Stimulated activated naive CD4-positive, alpha-beta T cell (primary cell): ENCODE data around the gene MAGI1.
"Not testable (repeated sequence)": the region's sequence is repeated elsewhere in the genome, so short reads cannot be mapped to it uniquely, and the experiment has no call there.

Experiments used
- DNase-seq, 6 experiments: peaks; one replicate each; lab custom pipeline; 2025; lab: John Stamatoyannopoulos, UW

Gene MAGI1

DNA sequence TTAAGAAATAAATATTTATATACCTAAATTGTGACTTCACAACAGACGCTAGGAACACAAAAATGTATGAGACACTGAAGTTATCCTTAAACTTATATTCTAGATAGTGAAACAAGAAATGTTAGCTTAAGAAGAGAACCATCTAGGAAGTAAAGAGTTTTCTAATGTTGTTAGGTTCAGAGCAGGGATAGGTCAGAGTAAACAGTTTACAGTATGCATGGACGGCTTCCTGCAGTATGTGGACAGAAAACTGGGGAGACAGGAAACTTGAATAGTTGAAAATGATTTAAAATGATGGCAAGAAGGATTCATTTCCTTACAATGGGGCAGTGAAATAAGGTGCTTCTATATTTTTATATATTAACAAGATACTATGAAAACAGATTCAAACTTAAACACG lies 449.8 kb downstream of the MAGI1 start:
- no peak for DNase-seq

DNA sequence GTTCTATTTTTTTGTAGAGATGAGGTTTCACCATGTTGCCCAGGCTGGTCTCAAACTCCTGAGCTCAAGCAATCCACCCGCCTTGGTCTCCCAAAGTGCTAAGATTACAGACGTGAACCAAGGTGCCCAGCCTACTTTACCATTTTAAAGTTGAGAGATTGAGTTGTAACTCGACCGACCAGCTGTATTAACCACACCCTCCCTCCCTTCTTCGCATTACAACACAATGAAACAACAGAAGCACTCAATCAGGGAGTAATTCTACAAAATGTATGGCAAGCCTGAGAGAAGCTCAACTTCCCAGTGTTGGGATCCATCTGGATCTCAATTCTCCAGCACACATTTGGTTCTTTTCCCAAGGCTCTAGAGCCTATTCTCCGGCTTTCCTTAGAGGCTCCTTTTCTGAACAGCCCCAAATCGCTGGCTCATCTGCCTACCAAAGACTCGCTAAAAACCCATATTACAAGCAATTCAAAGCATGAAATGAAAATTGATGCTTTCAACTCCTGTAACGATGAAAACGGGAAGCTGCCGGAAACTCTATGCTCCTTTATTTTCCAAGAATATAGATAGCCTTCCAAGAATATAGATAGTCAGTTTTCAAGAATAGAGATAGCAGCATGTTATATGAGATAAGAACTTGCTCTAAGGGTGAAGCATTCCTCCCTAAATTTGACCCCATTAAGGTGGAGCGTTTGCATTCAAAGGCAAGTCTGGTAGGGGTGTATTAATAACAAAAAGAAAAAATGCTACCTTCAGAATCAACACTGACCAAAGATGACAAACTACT lies 450.9 kb downstream of the MAGI1 start:
- no peak for DNase-seq

DNA sequence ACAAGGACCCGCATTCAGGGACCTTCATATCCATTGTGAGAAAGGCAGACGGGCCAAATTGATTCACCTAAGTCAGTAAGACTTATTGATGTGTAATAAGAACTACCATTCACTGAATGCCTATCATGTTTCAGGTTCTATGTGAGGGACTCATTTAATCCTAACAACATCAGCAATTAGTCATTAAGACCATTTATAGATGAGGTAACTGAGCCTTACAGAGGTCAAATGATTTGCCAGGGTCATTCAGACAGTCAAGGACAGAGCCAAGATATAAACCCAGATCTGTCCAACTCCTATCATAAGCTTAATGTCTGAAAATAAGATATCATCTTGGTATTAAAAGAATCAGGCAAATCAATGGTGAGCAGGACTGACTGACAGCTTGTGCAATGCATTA lies 453.8 kb downstream of the MAGI1 start:
- DNase-seq: no peak

DNA sequence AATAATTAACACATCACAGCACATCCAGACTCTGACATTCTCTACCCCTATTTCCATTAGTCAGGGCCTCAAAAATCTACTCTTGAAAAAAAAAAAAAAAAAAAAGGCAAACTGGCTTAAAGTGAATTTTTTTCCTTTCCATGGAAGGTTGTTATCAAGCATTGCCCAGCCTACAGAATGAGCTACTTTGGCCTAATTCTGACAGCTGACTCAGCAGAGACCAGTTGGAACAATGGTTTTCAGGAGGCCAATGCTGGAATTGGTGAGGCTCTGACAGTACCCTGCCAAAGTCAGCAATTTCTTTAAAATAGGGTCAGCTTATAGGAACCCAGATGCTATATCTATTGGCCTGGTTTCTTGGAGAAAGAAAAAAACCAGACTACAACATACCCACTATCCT lies 454.7 kb downstream of the MAGI1 start:
- no peak for DNase-seq

DNA sequence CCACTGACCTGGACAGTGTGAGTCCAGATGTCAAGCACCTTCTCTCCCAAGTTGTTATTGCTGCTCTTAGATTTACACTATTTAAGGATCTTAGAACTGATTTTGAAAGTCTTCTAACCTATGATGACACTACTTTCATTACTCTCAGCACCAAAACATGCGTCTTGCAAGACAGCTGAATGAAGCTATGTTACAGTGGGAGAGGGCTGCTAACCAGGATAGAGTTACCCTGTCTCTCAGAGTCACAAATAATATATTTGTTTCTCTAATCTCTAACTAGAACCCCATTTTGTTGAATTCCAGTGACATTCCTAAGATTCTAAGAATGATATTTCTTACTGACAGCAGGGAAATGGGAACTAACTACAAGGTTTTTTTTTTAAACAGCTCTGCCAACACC lies 455.5 kb downstream of the MAGI1 start:
- no peak for DNase-seq

DNA sequence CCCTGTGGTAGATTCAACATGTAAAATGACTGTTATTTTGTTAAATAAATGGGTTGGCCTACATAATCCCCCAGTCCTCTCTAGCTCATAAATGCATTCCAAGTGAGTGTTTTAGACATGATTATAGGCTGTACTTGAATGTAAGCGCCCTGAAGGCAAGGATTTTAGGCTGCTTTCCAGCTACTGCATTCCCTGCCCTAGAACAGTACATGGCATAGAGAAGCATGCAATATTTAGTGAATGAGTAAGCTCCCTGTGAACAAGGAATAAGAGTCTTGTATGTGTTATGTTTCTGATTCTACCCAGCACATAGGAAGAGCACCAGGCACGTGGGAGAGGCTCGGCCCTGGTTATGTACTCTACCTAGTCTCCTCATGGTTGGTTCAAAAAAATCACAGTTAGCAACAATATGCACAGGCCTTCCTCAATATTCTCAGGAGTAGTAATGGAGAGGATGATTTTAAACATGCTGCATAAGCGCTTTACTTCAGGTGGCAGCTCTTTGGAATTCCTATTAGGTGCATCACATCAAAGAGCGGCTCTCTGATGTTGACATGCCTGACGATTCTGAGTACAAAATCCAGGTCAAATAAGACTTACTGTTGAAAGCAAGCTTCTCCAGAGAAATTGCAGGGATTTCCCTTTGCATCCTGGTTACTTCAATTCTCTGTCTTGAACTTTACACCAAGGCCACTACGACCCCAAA lies 456.6 kb downstream of the MAGI1 start:
- DNase-seq: no peak

DNA sequence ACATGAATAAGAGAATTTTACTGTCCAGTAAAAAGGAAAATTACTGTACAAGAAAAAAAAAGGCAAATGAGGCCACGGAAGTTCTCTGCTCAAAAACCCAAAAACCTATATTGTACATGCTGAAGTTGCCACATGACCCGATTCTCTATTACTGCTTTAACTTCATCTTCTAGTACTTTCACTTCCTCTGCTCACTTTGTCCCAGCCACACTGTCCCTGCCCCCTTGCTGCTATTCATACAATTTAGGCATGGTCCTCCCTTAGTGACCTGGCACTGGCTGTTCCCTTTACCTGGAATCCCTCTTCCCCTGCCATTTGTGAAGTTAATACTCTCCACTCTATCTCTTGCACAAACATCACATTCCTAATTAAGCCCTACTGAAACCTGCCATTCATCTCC lies 457.4 kb downstream of the MAGI1 start:
- DNase-seq: no peak

DNA sequence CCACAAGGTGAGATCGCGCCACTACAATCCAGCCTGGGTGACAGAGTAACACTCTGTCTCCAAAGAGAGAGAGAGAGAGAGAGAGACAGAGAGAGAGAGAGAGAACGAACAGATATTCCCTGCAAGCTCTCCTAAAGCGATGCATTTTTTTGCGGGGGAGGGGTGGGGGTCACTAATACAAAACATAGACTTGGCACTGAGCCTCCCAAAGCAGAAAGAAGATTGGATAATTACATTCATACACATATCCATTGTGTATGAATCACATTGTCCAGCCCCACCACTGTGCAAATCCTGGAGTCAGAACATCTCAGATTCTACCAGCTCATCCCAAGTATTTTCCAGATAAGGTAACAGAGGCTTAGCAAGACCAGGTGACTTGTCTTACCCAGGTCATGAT lies 459.9 kb downstream of the MAGI1 start:
- DNase-seq: no peak

DNA sequence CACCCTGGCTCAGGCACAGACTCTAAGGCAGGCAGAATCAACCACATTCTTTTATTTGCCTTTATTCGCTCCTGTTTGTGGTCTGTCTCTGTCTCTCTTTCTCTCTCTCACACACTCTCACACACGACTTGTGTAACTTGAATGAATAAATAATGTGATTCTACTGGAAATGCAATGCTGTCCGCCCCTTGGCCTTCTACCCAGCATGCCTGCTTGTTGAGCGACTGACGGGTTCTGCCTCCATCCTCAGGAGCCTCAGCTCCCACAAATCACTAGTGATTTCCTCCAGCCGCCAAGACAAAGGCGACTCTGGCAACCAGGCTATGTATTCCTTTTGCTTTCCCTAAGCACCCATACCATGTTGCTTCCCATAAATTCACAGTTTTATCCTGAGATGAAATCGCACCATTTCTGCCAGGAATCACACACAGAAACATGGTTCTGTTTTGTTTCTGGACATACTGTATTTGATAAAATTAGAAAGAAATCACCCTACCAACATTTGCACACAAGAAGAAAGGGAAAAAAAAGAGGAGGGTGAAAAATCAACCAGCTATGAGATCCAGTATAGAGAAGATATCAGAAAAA lies 460.8 kb downstream of the MAGI1 start:
- no peak for DNase-seq

DNA sequence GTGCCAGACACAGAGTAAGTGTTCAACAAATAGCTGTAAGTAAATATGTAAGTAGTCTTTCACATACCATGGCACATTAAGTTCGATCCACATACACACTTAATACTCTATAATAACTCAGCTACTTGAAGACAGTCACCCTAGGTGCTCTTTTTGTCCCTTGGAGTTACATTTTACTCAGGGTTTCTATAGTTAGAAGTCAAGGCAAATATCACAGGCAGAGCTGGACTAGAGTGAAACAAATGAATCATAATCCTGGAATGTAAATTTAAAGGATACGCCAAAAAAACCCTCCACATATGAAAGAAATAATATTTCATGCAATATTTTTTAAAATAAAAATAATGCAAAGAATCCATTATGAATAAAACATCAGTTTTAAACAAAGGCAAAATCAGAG lies 461.8 kb downstream of the MAGI1 start:
- no peak for DNase-seq

DNA sequence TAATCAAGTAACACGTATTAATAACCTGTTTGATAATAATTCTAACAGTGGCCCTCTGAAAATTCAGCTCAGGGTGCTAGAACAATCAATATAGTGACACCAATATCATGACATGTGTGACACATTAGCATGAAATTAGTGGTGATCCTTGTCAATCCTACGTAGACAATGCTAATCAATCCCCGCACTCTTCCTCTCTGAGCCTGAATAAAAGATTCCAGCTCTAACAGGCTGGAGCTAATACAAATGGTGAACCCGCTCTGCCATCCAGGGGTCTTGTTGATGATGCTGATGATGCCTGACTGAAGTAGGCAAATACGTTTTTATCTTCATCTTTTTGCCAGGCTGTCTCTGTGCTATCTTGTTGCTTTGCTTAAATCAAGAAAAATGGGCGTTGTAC lies 462.5 kb downstream of the MAGI1 start:
- no peak for DNase-seq

DNA sequence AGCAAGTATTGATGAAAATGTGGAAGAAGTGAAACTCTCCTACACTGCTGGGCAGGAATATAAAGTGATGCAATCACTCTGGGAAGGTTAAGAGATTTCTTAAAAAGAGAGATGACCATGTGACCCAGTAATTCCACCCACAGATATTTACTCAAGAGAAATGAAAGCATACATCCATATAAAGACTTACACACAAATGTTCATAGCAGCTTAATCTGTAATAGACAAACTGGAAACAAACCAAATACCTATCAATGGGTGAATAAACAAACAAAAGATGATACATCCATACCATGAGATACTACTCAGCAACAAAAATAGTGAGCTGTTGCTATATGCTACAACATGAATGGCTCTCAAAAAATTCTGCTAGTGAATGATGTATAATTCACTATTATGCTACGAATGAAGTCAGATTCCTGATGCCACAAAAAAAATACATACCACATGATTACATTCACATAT lies 463.3 kb downstream of the MAGI1 start:
- DNase-seq: no peak

DNA sequence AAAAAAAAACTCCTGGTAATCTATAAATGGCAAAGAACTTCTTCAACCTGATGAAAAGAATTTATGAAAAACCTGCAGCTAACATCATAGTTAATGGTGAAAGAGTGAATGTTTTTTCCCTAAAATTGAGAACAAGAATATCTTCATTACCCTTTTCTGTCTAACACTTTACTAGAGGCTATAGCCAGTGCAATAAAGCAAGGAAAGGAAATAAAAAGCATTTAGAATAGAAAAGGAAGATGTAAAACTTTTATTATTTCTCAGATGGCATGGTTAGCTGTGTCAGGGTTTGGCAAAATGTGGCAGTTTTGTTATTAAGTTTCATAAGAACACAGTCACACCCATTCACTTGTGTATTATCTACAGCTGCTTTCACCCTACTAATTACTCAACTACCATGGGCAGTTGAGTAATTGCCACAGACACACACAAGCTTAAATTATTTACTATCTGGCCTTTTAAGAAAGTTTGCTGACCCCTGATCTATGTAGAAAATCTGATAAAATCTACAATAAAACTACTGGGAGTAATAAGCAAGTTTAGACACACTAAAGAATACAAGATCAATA lies 465.1 kb downstream of the MAGI1 start:
- DNase-seq: no peak

DNA sequence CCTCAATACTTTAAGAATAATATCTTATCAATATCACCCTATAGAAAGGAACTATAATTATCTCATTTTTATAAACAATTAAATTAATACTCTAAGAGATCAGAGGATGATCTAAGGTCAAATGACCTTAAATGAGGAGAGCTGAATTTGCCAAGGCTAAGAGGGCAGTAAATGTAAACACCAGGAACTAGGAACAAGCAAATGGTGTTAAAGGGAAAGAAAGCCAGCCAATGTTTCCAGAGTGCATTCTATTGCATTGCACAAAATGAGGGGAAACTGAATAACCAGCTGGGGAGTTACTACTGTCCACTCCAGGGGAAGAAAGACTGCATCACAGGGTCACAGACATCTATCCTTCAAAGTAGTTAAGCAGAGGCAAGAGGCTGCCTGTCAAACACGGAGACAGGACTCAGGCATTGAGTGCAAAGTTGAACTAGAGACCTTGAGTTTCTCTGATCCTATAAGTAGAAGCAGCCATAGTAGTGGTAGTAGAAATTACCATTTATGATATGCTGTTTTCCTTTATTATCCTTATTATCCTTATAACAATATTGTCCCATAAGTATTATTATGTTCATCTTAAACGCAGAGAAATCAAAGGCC lies 466.4 kb downstream of the MAGI1 start:
- no peak for DNase-seq

DNA sequence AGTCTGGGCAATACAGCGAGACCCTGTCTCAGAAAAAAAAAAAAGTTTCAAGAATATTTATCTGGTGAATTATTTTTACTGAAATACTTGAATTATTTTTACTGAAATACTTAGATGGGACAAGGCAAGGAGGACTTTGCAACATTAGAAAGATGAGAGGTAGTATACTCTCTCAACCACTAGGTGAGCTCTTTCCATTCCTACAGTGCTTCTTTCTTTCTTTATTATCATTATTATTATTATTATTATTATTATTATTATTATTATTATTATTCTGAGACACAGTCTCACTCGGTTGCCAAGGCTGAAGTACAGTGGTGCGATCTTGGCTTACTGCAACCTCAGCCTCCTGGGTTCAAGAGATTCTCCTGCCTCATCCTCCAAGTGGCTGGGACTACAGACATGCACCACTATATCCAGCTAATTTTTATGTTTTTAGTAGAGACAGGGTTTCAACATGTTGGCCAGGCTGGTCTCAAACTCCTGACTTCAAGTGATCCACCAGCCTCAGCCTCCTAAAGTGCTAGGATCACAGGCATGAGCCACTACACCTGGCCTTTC lies 468.8 kb downstream of the MAGI1 start:
- no peak for DNase-seq

DNA sequence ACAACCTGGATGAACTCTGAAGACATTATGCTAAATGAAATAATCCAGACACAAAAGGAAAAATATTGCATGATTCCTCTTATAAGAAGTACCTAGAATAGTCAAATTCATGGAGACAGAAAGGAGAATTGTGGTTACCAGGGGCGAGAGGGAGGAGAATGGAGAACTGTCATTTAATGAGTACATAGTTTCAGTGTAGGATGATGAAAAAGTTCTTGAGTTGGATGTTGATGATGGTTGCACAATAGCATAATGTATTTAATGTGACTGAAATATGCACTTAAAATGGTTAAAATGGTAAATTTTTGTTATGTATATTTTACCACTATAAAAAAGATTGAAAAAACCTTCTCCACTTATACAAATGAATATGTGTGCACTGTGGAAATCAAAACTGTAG lies 469.6 kb downstream of the MAGI1 start:
- no peak for DNase-seq

DNA sequence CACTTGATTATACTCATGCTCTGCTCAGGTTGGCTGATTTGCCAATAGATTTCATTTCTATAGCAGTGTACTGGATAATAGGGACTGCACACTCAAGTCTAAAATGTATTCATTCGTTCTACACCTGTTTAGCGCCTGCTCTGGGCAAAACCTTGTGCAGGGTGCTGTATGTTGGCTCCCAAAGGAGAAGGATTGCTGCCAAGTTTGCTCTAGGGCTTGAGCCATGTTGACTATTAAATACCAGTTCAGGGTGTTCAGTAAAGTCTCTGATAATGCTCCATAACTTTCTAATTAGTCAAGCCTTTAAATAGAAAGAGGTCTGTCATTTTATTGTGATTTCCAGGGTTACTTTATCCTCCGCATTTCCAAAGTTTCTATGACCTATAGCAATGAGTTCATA lies 470.2 kb downstream of the MAGI1 start:
- DNase-seq: no peak

DNA sequence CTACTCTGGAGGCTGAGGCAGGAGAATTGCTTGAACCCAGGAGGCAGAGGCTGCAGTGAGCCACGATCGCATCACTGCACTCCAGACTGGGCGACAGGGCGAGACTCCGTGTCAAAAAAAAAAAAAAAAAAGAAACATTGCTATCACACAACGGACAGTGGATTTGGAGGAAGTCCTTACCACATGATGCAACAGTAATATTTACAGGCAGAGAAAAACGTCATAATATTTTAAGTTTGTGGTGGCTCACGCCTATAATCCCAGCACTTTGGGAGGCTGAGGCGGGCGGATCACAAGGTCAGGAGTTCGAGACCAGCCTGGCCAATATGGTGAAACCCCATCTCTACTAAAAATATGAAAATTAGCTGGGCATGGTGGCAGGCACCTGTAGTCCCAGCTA lies 473.0 kb downstream of the MAGI1 start:
- DNase-seq: not testable (repeated sequence)

DNA sequence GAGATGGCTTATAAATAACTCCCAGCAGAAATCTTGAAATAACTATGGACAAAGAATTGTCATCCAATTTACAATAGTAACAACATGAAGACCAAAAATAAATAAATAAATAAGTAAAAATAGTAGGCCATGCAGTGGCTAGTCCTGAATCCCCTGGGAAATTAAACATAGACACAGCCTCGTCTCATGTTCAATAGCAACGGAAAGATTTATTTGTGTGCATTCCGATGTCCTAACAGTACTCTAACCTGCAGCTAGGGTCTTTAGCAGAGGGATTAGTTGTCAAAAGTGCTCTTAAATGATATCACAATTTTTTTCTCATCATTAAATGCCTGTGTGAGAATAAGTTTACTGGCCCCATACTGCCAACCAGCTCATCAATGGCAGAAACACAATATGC lies 474.2 kb downstream of the MAGI1 start:
- DNase-seq: no peak

DNA sequence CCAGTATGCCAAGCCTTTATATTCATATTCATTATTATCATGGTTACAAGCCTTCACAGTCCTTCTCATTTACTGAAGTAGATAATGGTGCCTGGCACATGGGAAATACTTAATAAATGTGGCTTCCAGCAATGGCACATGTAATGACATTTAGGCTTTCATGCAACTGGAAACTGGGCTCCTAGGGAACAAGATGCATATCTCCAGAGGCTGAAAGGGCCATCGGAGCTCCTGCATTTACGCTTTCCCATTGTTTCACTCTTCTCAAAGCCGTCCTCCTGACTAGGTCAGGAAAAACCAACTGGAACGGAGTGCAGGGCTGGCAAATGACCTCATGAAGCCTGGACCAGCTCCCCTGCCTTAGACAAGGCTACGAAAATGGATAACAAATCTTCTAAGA lies 474.9 kb downstream of the MAGI1 start:
- DNase-seq: no peak

DNA sequence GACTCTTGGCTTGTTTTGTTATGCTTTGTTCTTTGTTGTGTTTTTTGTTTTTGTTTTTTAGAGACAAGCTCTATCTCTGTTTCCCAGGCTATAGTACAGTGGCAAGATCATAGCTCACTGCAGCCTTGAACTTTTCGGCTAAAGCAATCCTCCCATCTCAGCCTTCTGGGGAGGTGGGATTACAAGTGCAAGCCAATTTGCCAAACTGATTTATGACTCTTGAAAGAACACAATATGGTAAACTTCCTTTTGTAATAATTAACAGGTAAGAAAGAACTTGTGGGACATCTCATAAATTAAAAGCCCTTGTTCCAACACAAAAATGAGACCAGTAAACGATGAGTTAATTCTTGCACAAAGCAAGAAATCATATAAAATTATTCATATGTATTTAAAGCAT lies 476.3 kb downstream of the MAGI1 start:
- no peak for DNase-seq

DNA sequence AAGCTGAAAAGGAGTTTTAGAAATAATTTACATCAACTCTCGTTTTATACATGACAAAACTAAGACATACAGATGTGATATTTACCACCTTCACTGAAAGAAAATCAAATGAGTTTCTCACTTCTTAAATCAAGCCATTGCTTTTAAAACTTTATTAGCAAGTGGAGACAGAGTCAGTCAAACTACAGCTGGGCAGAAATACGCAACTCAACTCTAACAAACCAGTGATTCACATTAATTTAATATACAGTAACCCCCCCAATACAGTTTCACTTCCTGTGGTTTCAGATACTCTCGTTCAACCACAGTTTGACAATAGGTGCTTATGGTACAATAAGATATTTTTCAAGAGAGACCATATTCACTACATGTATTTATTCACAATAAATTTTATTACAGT lies 477.1 kb downstream of the MAGI1 start:
- no peak for DNase-seq
